DND-41 (cell line): Measurements from ENCODE around the gene NXPE3.

Source experiments
- CTCF ChIP-seq: IDR thresholded peaks from 2 replicates; pipeline ENCODE4 v1.5.1; 2012; ENCODE audit warnings: borderline replicate concordance, low read length, moderate library complexity, mild to moderate bottlenecking; ENCODE audit not compliant: poor library complexity, severe bottlenecking; ENCODE audit errors: extremely low read depth
- EZH2 ChIP-seq: IDR thresholded peaks from 3 replicates; pipeline ENCODE4 v1.6.1; 2012; ENCODE audit warnings: borderline replicate concordance, low read depth, mild to moderate bottlenecking, moderate library complexity, low read length, inconsistent platforms; ENCODE audit not compliant: severe bottlenecking

DNA sequence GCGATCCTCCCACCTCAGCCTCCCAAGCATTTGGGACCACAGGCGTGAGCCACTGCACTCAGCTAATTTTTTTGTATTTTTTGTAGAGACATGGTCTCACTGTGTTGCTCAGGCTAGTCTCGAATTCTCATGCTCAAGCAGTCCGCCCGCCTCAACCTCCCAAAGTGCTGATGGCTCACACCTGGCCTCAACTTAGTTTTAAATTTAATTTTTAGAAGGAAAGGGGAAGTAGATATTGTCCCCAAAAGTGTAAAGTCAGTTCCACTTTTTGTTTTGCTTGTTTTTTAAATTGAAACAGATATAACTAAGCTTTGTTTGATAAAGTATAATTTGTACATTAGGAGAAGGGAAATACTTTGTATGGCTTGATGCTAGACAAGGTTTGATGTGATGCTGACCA lies 39.0 kb downstream of the NXPE3 start:
- TF ChIP-seq EZH2 (no peak), CTCF (no peak)
